ENCODE results near the gene HOXD13.

The HOXD13 gene

DNA sequence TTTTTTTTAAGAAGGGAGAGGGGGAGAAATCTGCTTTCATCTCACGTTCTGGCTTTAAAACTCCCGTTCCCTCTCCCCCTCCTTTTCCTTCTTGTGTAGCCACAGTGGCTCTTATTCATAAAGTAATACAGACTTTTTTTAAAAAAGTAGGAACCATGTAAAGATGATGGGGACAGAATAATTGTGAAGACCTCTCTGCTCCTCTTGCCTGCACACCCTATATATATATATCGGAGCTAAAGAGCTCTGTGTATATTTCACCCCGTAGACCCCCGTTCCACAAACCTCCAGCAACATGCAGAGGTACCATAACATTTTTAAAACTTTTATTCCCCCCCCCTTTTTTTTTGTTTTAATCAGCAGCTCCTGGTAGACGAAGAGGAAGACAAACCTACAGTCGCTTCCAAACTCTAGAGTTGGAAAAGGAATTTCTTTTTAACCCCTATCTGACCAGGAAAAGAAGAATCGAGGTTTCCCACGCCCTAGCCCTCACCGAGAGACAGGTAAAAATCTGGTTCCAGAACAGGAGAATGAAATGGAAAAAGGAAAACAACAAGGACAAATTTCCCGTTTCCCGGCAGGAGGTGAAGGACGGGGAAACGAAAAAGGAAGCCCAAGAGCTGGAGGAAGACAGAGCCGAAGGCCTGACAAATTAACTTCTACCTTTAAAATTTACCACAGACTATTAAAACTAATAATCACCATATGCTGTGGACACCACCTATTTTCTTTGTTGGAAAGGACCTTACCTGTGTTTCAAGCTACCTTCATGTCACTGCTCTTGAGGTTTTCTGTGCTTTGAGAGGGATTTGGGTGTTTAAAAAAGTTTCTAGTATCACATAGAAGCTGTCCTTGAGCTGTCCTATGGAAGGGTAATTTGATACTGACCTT, 38.7 kb downstream of the HOXD13 start:
- TF ChIP-seq EZH2phosphoT487 (IDR thresholded peaks at IDR 0.05; ENCODE audit: borderline replicate concordance, low read length): no peak
- TF ChIP-seq, protein P1, sequence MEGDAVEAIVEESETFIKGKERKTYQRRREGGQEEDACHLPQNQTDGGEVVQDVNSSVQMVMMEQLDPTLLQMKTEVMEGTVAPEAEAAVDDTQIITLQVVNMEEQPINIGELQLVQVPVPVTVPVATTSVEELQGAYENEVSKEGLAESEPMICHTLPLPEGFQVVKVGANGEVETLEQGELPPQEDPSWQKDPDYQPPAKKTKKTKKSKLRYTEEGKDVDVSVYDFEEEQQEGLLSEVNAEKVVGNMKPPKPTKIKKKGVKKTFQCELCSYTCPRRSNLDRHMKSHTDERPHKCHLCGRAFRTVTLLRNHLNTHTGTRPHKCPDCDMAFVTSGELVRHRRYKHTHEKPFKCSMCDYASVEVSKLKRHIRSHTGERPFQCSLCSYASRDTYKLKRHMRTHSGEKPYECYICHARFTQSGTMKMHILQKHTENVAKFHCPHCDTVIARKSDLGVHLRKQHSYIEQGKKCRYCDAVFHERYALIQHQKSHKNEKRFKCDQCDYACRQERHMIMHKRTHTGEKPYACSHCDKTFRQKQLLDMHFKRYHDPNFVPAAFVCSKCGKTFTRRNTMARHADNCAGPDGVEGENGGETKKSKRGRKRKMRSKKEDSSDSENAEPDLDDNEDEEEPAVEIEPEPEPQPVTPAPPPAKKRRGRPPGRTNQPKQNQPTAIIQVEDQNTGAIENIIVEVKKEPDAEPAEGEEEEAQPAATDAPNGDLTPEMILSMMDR (IDR thresholded peaks at IDR 0.05; ENCODE audit: low read depth, low read length, poor library complexity, severe bottlenecking): no peak
- Histone ChIP-seq H3K27ac (ENCODE audit: low read depth, low read length) (no peak overlapping the region), H3F3A (ENCODE audit: control insufficient read depth, insufficient read depth) (no peaks in the 10 kb centered on the region), H3K36me3 (ENCODE audit: control insufficient read depth, low read length) (no peaks in the 10 kb centered on the region), H3K9me2 (replicated peaks; ENCODE audit: control insufficient read depth, low read length) (no peaks in the 10 kb centered on the region), H3K4me1 (ENCODE audit: control insufficient read depth, low read length) (no peaks in the 10 kb centered on the region), H3K4me3 (ENCODE audit: low read length) (no peak overlapping the region), H4K20me1 (ENCODE audit: control insufficient read depth, insufficient read depth, low read depth, low read length) (no peaks in the 10 kb centered on the region), H3K4me2 (ENCODE audit: low read length) (no peak overlapping the region), H3K79me2 (ENCODE audit: control insufficient read depth, low read length) (no peaks in the 10 kb centered on the region), H3K9me3 (ENCODE audit: control insufficient read depth, insufficient read depth, low read length) (no peaks in the 10 kb centered on the region), H3K27me3 (ENCODE audit: control insufficient read depth, low read length) (peaks cover 15% of the 10 kb centered on the region)

DNA sequence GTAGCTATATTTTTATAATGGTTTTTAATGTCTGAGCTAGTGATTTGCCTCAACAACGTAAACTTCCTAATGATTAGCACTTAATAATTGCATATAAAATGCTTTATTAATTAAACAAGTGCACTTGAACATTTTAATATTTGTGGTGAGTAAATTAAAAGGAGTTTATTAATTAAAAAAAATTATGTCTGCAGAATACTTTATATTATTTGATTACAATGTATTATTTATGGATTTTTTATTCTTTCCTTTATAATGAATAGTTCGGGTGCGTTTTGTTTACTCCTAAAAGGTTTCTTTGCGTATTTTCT, 39.3 kb downstream of the HOXD13 start:
- no peaks in the 10 kb centered on the region for H4K20me1 ChIP-seq (ENCODE audit: control insufficient read depth, insufficient read depth, low read depth, low read length)
- no peaks in the 10 kb centered on the region for H3K9me2 ChIP-seq (replicated peaks; ENCODE audit: control insufficient read depth, low read length)
- H3K36me3 ChIP-seq (ENCODE audit: control insufficient read depth, low read length): no peaks in the 10 kb centered on the region
- H3K27ac ChIP-seq (ENCODE audit: low read depth, low read length): no peak overlapping the region
- TF ChIP-seq, protein P1 (IDR thresholded peaks at IDR 0.05; ENCODE audit: low read depth, low read length, poor library complexity, severe bottlenecking): no peak
- no peaks in the 10 kb centered on the region for H3K4me1 ChIP-seq (ENCODE audit: control insufficient read depth, low read length)
- H3K4me2 ChIP-seq (ENCODE audit: low read length): no peak overlapping the region
- H3K9me3 ChIP-seq (ENCODE audit: control insufficient read depth, insufficient read depth, low read length): no peaks in the 10 kb centered on the region
- H3K27me3 ChIP-seq (ENCODE audit: control insufficient read depth, low read length): peaks cover 11% of the 10 kb centered on the region
- H3F3A ChIP-seq (ENCODE audit: control insufficient read depth, insufficient read depth): no peaks in the 10 kb centered on the region
- H3K79me2 ChIP-seq (ENCODE audit: control insufficient read depth, low read length): no peaks in the 10 kb centered on the region
- H3K4me3 ChIP-seq (ENCODE audit: low read length): no peak overlapping the region

DNA sequence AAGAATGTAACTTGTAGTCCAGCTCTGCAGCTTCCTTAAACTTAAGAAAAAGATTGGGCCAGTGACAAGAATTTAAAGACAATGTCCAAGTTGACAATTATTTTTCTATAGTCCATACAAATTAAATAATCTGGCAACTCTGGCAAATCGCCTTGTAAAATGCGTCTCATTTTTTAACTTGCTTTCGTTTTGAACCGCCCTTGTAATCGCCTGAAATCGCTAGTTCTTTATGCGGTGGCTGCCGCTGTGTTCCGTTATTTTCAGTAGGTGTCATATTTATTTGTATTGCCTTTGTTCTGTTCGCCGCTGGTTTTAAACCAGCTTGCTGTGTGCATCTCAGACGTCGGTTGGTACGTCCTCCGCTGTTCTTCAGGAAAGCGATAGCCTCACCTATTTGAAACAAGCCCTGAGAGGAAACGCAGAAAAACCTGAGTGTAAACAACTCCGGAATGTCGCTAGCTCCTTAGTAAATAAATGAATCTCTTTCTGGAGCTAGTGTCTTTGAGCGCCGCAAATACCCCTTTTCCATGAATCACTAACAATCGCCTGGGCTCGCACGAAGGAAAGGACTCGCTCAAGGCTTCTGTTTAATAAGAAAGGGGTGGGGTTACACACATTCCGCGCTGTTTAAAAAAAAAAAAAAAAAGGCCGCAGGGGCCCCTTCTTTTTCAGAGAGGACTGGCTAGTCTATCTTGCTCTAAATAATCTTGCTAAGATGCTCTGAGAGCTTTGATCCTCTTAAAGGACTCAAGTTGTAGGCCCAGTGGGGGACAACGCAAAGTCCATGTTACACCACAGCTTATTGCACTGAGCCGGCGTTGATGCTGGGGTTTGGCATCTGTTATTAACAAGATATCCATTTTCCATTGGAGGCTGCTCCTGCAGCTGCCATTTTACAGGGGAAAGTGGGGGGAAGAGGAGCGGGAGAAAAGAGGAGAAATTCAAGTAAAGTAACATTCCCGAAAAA, 40.0 kb downstream of the HOXD13 start:
- Histone ChIP-seq H3K4me1 (ENCODE audit: control insufficient read depth, low read length) (no peaks in the 10 kb centered on the region), H3K27me3 (ENCODE audit: control insufficient read depth, low read length) (peaks cover 10% of the 10 kb centered on the region), H3K79me2 (ENCODE audit: control insufficient read depth, low read length) (no peaks in the 10 kb centered on the region), H3K4me2 (ENCODE audit: low read length) (no peak overlapping the region), H3F3A (ENCODE audit: control insufficient read depth, insufficient read depth) (no peaks in the 10 kb centered on the region), H3K36me3 (ENCODE audit: control insufficient read depth, low read length) (no peaks in the 10 kb centered on the region), H3K27ac (ENCODE audit: low read depth, low read length) (no peak overlapping the region), H4K20me1 (ENCODE audit: control insufficient read depth, insufficient read depth, low read depth, low read length) (no peaks in the 10 kb centered on the region), H3K9me2 (replicated peaks; ENCODE audit: control insufficient read depth, low read length) (no peaks in the 10 kb centered on the region), H3K4me3 (ENCODE audit: low read length) (no peak overlapping the region), H3K9me3 (ENCODE audit: control insufficient read depth, insufficient read depth, low read length) (no peaks in the 10 kb centered on the region)
- no peak for TF ChIP-seq EZH2phosphoT487 (IDR thresholded peaks at IDR 0.05; ENCODE audit: borderline replicate concordance, low read length)
- TF ChIP-seq, protein P1 (IDR thresholded peaks at IDR 0.05; ENCODE audit: low read depth, low read length, poor library complexity, severe bottlenecking): no peak
